ENCODE data around the gene STMP1. TPM values are rescaled to one million over a fixed set of nuclear protein-coding genes. Genes with fewer than 3 reads are reported as not detected.

Gene STMP1
- total RNA-seq, 1 donor from 2014 or later = 58.9 TPM

DNA sequence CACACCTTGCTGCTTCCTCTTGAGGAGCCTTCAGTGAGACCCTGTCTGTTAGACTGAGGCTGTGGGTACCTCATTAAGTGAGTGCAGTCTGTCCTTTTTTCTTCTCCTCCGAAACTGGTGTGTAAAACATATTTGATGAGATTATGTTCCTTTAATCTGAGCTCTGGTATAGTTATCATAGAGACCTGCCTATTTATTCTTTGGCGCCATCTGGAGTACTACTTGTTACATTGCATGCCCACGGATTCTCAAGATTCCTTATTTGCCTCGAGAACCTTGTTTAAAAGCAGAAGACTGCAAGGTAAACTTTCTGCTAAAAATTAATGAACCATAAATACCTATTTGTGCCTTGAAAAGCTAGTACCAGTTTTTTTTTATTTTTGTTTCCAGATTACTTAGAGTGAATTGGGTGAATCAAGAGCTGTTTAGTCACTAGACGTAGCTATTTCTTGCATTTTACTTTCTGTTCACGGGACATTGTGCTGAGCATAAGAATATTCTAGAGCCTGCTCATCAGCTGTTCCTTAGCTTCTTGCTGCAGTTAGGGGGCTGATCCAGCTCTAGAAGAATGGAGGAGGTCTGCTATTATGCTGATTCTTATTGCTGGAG is 16.9 kb upstream of the STMP1 start:
- Mint-ChIP-seq H3K27ac (ENCODE audit: unreplicated experiment) (no peak overlapping the region), H3K4me3 (no peak overlapping the region), H3K27me3 (ENCODE audit: low read depth) (no peaks in the 10 kb centered on the region), H3K36me3 (ENCODE audit: low read depth) (peaks cover 10% of the 10 kb centered on the region), H3K4me1 (no peaks in the 10 kb centered on the region), H3K9me3 (no peaks in the 10 kb centered on the region)
- TF ChIP-seq, protein P1, sequence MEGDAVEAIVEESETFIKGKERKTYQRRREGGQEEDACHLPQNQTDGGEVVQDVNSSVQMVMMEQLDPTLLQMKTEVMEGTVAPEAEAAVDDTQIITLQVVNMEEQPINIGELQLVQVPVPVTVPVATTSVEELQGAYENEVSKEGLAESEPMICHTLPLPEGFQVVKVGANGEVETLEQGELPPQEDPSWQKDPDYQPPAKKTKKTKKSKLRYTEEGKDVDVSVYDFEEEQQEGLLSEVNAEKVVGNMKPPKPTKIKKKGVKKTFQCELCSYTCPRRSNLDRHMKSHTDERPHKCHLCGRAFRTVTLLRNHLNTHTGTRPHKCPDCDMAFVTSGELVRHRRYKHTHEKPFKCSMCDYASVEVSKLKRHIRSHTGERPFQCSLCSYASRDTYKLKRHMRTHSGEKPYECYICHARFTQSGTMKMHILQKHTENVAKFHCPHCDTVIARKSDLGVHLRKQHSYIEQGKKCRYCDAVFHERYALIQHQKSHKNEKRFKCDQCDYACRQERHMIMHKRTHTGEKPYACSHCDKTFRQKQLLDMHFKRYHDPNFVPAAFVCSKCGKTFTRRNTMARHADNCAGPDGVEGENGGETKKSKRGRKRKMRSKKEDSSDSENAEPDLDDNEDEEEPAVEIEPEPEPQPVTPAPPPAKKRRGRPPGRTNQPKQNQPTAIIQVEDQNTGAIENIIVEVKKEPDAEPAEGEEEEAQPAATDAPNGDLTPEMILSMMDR (conservative IDR thresholded peaks at IDR 0.05) = peak; percentile 77
- DNase-seq (ENCODE audit: low read depth, low spot score) = no peak

DNA sequence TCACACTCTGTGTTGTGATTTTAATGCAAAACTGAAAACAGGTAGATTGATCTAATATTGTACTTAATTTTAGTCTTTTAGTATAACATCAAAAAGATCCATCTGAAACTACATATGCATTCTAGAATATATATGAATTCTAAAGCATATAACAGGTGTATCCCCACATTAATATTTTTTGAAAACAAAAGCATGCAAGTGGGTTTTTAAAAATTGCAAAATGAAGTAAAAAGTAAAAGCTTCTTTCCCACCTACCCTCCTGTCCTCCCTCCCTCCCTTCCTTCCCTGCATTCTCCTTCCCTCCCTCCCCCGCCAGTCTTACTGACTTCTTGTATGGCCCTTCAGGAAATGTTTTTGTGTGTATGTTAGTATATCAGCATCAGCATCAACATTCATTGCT is 14.6 kb upstream of the STMP1 start:
- Mint-ChIP-seq H3K4me3 (no peak overlapping the region), H3K27ac (ENCODE audit: unreplicated experiment) (no peak overlapping the region), H3K4me1 (no peaks in the 10 kb centered on the region), H3K36me3 (ENCODE audit: low read depth) (peaks cover 4% of the 10 kb centered on the region), H3K9me3 (no peaks in the 10 kb centered on the region), H3K27me3 (ENCODE audit: low read depth) (no peaks in the 10 kb centered on the region)
- DNase-seq (ENCODE audit: low read depth, low spot score) = no peak
- TF ChIP-seq, protein P1 (conservative IDR thresholded peaks at IDR 0.05) = no peak

DNA sequence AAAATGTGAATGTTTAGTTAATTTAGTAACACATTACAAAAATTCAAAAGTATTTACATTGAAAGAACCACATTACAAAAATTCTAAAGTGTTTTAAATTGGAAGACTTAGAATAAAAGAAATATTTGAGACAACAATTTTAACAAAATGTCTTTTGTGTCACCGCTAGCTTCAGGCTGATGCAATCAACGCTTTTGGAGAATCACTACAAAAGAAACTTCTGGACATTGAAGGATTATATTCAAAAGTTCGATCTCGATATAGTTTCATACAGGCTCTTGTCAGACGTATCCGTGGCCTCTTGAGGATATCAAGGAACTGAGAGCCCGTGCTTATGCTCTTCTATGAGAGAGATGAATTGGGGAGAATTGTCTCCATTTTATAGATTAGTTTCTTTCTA is 14.1 kb upstream of the STMP1 start:
- Mint-ChIP-seq H3K27ac (ENCODE audit: unreplicated experiment) (no peak overlapping the region), H3K4me3 (no peak overlapping the region), H3K4me1 (peaks cover 5% of the 10 kb centered on the region), H3K36me3 (ENCODE audit: low read depth) (peaks cover 4% of the 10 kb centered on the region), H3K27me3 (ENCODE audit: low read depth) (no peaks in the 10 kb centered on the region), H3K9me3 (no peaks in the 10 kb centered on the region)
- TF ChIP-seq, protein P1 (conservative IDR thresholded peaks at IDR 0.05) = no peak
- DNase-seq (ENCODE audit: low read depth, low spot score) = no peak

DNA sequence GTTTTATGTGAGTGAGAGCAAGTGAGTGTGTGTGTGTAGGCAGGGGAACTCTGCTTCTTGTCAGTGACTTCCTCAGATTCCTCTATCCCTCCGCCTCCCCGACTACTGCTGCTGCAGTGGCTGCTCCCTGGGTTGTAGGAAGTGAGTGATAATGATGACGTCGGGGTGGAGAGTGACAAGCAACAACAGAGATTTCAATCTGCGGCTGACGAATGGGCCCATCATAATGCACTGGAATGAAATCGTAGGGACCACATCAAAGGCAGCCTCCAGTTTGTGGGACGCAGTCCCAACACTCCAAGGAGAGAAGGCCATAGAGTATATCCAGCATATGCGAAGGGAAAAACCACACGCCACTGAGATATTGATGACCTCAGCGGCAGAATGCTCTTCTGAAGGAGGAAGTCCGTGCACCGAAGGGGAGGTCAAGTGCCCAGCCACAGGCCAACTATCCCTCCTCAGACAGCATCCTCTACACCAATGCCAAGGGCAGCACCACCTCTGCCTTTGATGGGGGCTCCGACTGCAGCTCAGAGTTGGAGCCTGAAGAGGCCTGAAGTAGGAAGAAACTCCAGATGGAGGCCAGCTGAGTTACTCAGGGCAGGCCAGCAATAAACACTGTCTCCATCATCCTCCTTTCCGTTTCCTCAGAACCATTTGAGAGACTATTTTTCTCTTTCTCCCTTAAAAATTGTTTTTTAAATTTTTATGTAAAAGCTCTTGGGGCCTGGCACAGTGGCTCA is 11.3 kb upstream of the STMP1 start:
- TF ChIP-seq, protein P1 (conservative IDR thresholded peaks at IDR 0.05) = no peak
- Mint-ChIP-seq H3K27ac (ENCODE audit: unreplicated experiment) (peak overlapping the region; percentile 1), H3K27me3 (ENCODE audit: low read depth) (no peaks in the 10 kb centered on the region), H3K36me3 (ENCODE audit: low read depth) (peaks cover 2% of the 10 kb centered on the region), H3K9me3 (no peaks in the 10 kb centered on the region), H3K4me1 (peaks cover 8% of the 10 kb centered on the region), H3K4me3 (no peak overlapping the region)
- no peak for DNase-seq (ENCODE audit: low read depth, low spot score)

DNA sequence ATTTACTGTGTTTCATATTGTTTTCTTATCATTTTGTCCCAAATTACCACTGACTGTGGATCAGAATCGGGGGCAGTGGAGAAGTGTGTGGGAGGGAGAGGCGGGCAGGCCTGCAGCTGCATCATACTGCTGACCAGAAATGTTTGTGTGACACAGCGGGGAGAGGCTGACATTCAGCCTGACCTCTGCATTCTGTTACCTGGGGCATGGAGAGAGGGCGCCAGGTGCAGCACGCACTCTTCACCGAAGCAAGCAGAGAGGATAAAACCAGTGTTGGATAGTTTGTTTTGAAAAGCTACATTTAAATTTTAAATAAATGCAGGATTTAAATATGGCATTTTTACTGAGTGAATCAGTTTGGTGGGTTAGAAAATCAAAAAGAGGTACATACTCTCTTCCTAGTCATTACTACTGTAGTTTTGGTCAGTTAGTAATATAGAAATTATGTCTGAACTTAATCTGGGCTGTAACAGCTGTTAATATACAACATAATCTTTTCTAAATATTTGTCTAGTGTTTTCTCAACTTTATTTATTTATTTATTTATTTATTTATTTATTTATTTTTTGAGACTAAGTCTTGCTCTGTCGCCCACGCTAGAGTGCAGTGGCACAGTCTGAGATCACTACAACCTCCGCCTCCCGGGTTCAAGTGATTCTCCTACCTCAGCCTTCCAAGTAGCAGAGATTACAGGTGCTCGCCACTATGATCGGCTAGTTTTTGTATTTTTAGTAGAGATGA is 8.8 kb upstream of the STMP1 start:
- H3K27ac Mint-ChIP-seq (ENCODE audit: unreplicated experiment) = no peak overlapping the region
- TF ChIP-seq, protein P1 (conservative IDR thresholded peaks at IDR 0.05) = no peak
- H3K36me3 Mint-ChIP-seq (ENCODE audit: low read depth) = no peaks in the 10 kb centered on the region
- H3K27me3 Mint-ChIP-seq (ENCODE audit: low read depth) = no peaks in the 10 kb centered on the region
- H3K4me3 Mint-ChIP-seq = no peak overlapping the region
- no peaks in the 10 kb centered on the region for H3K9me3 Mint-ChIP-seq
- peaks cover 8% of the 10 kb centered on the region for H3K4me1 Mint-ChIP-seq
- DNase-seq (ENCODE audit: low read depth, low spot score) = no peak
